T-helper 1 cell treated with Interleukin-12 subunit alpha and Interleukin-12 subunit beta and Interleukin-4 antibody, amounts not matched to agents 30 ng/mL and 1 ng/mL, for 36 hours (primary cell): ENCODE measurements around the gene SLC38A11. TPM values are rescaled to one million over a fixed set of nuclear protein-coding genes. Genes with fewer than 3 reads are reported as not detected.

Experiments used
- intact Hi-C: fragments of 100-400 bp; cut with micrococcal nuclease; formaldehyde crosslinking; loops from one replicate; pipeline ENCODE4 v1.15.1; 2024
- total RNA-seq: library from RNA; stranded (reverse); gene quantifications from 2 replicates; pipeline ENCODE4 v1.2.3, GENCODE V29; 2022

SLC38A11 gene
- total RNA-seq, 1 donor from 2014 or later: not detected

GRCh38 chr2:164847981-164848741 is 107.2 kb downstream of the SLC38A11 start:
- intact Hi-C loops: no loop called here

- intact Hi-C loops: no loop called here
These were observed 108.0 kb downstream of the SLC38A11 start for GRCh38 chr2:164847291-164847690.

DNA sequence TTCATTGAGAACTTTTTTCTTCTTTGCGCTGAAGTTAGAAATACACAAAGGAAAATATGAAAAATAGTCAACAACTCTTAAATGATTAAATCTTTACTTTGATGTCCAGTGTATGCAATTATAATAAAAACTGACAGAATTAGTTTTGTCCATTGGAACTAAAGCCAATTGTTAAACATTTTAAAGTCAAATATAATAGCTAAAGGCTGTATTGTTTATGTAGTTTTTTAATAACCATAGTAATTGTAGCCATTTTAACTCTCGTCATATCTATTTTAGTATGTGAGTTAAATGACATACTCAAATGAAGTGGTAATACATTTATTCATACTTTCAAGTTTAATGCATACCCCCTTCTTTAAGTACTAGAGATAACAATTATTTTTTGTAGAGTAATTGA is 109.0 kb downstream of the SLC38A11 start:
- intact Hi-C loops: no loop called here

Other genes with a start within 250 kb of the SLC38A11 start
- not detected in 2 replicates for gene COBLL1, start 113.7 kb downstream of the SLC38A11 start, total RNA-seq
- 0.02 TPM in 1 of 2 replicates, not detected in the other for gene SCN3A, start 248.5 kb upstream of the SLC38A11 start, total RNA-seq